ENCODE data around the gene MRPS35.

MRPS35 gene

DNA sequence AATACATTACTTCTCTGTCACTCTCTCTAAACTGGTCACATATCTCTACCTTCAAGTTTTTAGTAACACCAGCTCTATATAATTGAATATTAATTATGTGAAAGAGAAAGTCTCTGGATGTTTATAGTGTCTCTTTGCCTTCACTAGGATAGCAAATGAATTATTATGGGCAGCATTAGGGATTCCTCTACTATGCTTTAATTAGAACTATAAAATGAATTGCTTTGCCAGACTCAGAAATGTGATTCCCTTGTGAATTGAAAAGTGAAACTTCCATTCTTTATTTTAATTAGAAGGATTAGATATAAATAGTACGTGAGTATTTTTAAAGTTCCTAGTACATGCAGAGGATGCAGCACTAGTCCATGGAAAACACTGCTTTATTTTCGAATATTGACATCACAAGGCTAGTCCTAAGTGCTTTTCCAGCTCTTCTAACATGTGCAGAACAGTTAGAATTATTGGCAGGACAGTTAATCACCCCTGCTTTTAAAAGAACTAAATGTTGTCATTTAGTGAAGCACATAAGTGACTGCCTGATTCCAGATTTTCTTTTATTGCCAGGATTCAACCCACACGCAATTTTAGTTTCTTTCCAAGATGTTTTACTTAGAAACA is 37.4 kb upstream of the MRPS35 start:
- no peak for DNase-seq (ENCODE audit: low read depth)
- TF ChIP-seq, protein P1, sequence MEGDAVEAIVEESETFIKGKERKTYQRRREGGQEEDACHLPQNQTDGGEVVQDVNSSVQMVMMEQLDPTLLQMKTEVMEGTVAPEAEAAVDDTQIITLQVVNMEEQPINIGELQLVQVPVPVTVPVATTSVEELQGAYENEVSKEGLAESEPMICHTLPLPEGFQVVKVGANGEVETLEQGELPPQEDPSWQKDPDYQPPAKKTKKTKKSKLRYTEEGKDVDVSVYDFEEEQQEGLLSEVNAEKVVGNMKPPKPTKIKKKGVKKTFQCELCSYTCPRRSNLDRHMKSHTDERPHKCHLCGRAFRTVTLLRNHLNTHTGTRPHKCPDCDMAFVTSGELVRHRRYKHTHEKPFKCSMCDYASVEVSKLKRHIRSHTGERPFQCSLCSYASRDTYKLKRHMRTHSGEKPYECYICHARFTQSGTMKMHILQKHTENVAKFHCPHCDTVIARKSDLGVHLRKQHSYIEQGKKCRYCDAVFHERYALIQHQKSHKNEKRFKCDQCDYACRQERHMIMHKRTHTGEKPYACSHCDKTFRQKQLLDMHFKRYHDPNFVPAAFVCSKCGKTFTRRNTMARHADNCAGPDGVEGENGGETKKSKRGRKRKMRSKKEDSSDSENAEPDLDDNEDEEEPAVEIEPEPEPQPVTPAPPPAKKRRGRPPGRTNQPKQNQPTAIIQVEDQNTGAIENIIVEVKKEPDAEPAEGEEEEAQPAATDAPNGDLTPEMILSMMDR (conservative IDR thresholded peaks at IDR 0.05; ENCODE audit: low read depth, low read length) = no peak
- H3K4me3 ChIP-seq (ENCODE audit: low read depth, low read length) = no peak overlapping the region

DNA sequence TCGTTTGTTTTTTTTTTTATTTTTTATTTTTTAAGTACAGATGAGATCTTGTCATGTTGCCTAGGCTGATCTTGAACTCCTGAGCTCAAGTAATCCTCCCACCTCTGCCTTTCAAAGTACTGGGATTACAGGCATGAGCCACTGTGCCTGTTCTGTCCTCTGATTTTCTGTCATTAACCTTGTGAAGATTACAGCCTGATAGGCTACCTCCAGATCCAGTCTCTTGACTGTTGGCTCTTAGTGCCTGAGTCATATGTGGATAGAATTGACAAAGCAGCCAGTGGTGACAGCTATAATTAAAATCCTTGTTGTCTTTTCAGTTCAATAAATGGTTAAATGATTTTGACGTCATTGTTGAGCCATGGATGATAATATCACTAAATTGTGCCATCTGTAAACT is 35.6 kb upstream of the MRPS35 start:
- DNase-seq (ENCODE audit: low read depth) = no peak
- TF ChIP-seq, protein P1 (conservative IDR thresholded peaks at IDR 0.05; ENCODE audit: low read depth, low read length) = no peak
- no peak overlapping the region for H3K4me3 ChIP-seq (ENCODE audit: low read depth, low read length)

DNA sequence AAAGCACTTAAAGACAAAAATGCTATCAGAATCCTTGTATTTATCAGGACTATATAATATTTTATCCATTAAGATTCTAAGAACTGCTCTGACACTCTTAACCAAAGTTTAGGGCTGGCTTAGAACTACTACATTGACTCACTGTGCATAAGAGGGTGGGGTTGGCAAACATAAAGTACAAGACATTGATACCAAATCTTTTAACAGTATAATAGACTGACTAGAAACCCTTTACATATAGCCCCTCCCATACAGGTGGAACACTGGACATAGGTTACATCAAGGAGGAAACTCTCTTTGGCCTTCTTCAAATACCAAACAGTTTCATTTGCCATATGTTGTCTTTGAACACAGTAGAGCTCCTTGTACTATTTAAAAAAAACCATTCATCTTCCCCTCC is 30.0 kb upstream of the MRPS35 start:
- no peak for DNase-seq (ENCODE audit: low read depth)
- TF ChIP-seq, protein P1 (conservative IDR thresholded peaks at IDR 0.05; ENCODE audit: low read depth, low read length) = no peak

DNA sequence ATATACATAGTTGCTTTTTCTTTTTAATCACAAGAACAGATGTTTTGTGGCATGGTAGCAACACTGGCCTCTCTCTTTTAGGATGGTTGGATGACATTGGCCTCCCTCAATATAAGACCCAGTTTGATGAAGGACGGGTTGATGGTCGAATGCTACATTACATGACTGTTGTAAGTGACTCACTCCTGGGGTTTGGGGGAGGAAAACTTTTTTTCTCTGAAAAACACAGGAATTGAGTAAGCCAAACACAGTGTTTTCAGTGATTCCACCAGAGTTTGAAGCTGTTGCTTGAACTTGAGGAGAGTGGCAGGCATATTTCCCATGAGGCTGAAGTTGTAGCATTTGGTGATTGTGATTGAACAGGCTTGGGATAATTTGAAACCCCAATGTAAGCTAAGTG is 28.1 kb upstream of the MRPS35 start:
- TF ChIP-seq, protein P1 (conservative IDR thresholded peaks at IDR 0.05; ENCODE audit: low read depth, low read length) = no peak
- no peak overlapping the region for H3K4me3 ChIP-seq (ENCODE audit: low read depth, low read length)
- peak; percentile 47 for DNase-seq (ENCODE audit: low read depth)

More for the DNA sequence above, 30.0 kb upstream of the MRPS35 start:
- no peak overlapping the region for H3K4me3 ChIP-seq (ENCODE audit: low read depth, low read length)

DNA sequence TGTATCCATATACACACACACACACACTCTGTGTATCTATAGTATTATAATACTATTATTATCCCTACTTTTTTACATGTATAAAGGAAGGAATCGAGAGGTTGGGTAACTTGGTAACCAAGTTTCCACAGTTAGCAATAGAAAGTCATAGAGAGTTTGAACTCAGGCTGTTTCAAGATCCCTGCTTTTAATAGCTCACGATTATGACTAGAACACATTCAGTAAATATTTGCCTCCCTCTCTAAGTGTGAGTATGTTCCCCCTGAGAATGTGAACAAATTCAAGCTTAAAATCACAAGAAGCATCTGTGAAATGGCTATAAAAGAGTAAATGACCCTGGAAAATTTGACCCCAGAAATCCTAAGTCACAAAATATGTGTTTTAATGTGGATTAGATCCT is 25.4 kb upstream of the MRPS35 start:
- TF ChIP-seq, protein P1 (conservative IDR thresholded peaks at IDR 0.05; ENCODE audit: low read depth, low read length) = no peak
- no peak overlapping the region for H3K4me3 ChIP-seq (ENCODE audit: low read depth, low read length)
- no peak for DNase-seq (ENCODE audit: low read depth)

DNA sequence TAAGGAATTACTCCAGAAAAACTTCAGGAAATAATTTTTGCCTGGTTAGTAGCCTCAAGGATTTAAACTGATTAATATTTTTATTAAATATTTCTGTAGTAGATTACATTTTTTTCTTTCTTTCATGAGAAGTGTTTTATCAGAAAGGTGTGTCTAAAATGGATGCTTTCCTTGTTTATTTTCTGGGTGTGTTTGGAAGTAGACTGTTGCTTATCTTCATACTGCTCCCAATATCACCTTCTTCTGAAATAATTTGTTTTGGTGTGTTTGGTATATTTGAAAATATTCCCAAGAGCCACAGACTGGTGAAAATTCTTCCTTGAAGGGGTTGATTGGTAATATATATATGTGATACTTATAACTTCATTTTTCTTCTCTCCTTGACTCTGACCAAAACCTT is 24.5 kb upstream of the MRPS35 start:
- no peak overlapping the region for H3K4me3 ChIP-seq (ENCODE audit: low read depth, low read length)
- DNase-seq (ENCODE audit: low read depth) = no peak
- TF ChIP-seq, protein P1 (conservative IDR thresholded peaks at IDR 0.05; ENCODE audit: low read depth, low read length) = no peak

DNA sequence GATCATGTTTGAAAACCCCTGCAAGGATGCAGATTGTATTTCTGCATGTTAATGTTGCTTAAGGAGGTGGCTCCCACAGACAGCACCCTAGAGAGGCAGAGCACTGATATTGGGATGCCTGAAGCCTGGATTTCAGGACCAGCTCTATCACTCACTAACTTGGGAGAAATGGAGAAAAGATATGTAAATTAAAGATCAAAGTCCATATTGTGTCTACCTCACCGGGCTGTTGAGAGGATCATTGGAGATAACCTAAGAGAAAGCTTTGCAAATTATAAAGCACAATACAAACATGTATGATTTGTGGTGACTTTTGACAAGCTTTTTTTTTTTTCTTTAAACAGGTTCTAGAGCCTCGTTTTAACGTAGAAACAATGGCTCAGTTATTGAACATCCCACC is 22.0 kb upstream of the MRPS35 start:
- TF ChIP-seq, protein P1 (conservative IDR thresholded peaks at IDR 0.05; ENCODE audit: low read depth, low read length) = no peak
- DNase-seq (ENCODE audit: low read depth) = no peak
- no peak overlapping the region for H3K4me3 ChIP-seq (ENCODE audit: low read depth, low read length)
